Measurements from ENCODE around the gene BTBD9. TPM values are rescaled to one million over a fixed set of nuclear protein-coding genes. Genes with fewer than 3 reads are reported as not detected.

BTBD9 gene
- total RNA-seq, 1 donor: 25.3 TPM

DNA sequence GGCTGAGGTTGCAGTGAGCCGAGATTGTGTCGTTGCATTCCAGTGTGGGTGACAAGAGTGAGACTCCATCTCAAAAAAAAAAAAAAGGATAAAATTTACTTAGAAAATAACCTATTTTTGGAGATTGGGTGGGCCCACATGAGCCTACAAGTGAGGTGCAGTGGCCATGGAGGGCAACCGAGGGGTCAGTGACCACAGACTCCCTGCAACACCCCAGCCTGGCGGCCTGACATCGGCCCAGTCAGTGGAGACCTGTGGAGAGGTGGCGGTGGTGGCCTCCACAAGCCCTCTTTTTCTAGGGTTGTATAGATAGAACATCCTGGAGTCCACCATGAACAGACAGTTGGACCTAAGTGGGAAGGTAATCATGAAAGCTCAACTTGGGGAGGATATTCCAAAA, 52.7 kb downstream of the BTBD9 start:
- Histone ChIP-seq H2AFZ (ENCODE audit: low read length) (no peak overlapping the region), H3K4me2 (ENCODE audit: insufficient read depth, low read length) (no peak overlapping the region), H3K27ac (ENCODE audit: low read depth, low read length) (no peak overlapping the region), H3K79me2 (ENCODE audit: insufficient read depth, low read length) (no peaks in the 10 kb centered on the region), H4K20me1 (ENCODE audit: insufficient read depth, low read length) (peaks cover 4% of the 10 kb centered on the region), H3K27me3 (ENCODE audit: insufficient read depth, low read length) (no peaks in the 10 kb centered on the region), H3K9me3 (ENCODE audit: low read depth, low read length) (no peaks in the 10 kb centered on the region), H3K4me3 (ENCODE audit: insufficient read depth, low read length) (no peak overlapping the region), H3K4me1 (ENCODE audit: insufficient read depth, low read length) (peaks cover 15% of the 10 kb centered on the region), H3K36me3 (ENCODE audit: insufficient read depth, low read length) (peaks cover under 1% of the 10 kb centered on the region)
- no peak for DNase-seq (ENCODE audit: insufficient read length, low spot score, missing footprints)
- TF ChIP-seq, protein P1, sequence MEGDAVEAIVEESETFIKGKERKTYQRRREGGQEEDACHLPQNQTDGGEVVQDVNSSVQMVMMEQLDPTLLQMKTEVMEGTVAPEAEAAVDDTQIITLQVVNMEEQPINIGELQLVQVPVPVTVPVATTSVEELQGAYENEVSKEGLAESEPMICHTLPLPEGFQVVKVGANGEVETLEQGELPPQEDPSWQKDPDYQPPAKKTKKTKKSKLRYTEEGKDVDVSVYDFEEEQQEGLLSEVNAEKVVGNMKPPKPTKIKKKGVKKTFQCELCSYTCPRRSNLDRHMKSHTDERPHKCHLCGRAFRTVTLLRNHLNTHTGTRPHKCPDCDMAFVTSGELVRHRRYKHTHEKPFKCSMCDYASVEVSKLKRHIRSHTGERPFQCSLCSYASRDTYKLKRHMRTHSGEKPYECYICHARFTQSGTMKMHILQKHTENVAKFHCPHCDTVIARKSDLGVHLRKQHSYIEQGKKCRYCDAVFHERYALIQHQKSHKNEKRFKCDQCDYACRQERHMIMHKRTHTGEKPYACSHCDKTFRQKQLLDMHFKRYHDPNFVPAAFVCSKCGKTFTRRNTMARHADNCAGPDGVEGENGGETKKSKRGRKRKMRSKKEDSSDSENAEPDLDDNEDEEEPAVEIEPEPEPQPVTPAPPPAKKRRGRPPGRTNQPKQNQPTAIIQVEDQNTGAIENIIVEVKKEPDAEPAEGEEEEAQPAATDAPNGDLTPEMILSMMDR (IDR thresholded peaks at IDR 0.05; ENCODE audit: extremely low read depth, low read depth, low read length): no peak

DNA sequence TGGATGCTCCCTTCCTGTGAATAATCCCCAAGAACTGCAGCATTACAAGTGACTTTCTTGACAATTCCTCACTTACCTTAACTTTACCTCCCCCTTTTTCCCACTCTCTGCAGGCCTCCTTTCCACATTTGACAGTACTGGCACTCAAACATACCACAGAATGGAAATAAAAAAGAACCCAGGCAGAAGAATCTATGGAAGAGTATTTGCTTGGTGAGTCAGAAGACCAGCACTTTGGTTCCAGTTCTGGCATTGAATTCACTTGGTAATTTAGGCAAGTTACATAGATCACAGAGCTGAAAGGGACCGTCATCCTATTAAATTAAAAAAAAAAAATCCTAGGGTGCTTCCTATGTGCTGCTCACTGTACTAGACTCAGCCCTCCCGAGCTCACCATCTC, 55.0 kb downstream of the BTBD9 start:
- no peaks in the 10 kb centered on the region for H3K9me3 ChIP-seq (ENCODE audit: low read depth, low read length)
- H3K27me3 ChIP-seq (ENCODE audit: insufficient read depth, low read length): no peaks in the 10 kb centered on the region
- H2AFZ ChIP-seq (ENCODE audit: low read length): no peak overlapping the region
- no peak for DNase-seq (ENCODE audit: insufficient read length, low spot score, missing footprints)
- H3K79me2 ChIP-seq (ENCODE audit: insufficient read depth, low read length): no peaks in the 10 kb centered on the region
- peaks cover 6% of the 10 kb centered on the region for H3K36me3 ChIP-seq (ENCODE audit: insufficient read depth, low read length)
- peaks cover 15% of the 10 kb centered on the region for H3K4me1 ChIP-seq (ENCODE audit: insufficient read depth, low read length)
- H3K4me2 ChIP-seq (ENCODE audit: insufficient read depth, low read length): no peak overlapping the region
- peaks cover 4% of the 10 kb centered on the region for H4K20me1 ChIP-seq (ENCODE audit: insufficient read depth, low read length)
- H3K27ac ChIP-seq (ENCODE audit: low read depth, low read length): no peak overlapping the region
- no peak overlapping the region for H3K4me3 ChIP-seq (ENCODE audit: insufficient read depth, low read length)
- TF ChIP-seq, protein P1 (IDR thresholded peaks at IDR 0.05; ENCODE audit: extremely low read depth, low read depth, low read length): no peak

GRCh38 chr6:38583523-38583922, 56.2 kb downstream of the BTBD9 start:
- Histone ChIP-seq H3K36me3 (ENCODE audit: insufficient read depth, low read length) (peaks cover 6% of the 10 kb centered on the region), H3K4me2 (ENCODE audit: insufficient read depth, low read length) (no peak overlapping the region), H3K79me2 (ENCODE audit: insufficient read depth, low read length) (no peaks in the 10 kb centered on the region), H3K9me3 (ENCODE audit: low read depth, low read length) (no peaks in the 10 kb centered on the region), H2AFZ (ENCODE audit: low read length) (no peak overlapping the region), H3K27ac (ENCODE audit: low read depth, low read length) (no peak overlapping the region), H4K20me1 (ENCODE audit: insufficient read depth, low read length) (peaks cover 4% of the 10 kb centered on the region), H3K4me1 (ENCODE audit: insufficient read depth, low read length) (peaks cover 7% of the 10 kb centered on the region), H3K4me3 (ENCODE audit: insufficient read depth, low read length) (no peak overlapping the region), H3K27me3 (ENCODE audit: insufficient read depth, low read length) (no peaks in the 10 kb centered on the region)
- DNase-seq (ENCODE audit: insufficient read length, low spot score, missing footprints): no peak
- TF ChIP-seq, protein P1 (IDR thresholded peaks at IDR 0.05; ENCODE audit: extremely low read depth, low read depth, low read length): no peak

DNA sequence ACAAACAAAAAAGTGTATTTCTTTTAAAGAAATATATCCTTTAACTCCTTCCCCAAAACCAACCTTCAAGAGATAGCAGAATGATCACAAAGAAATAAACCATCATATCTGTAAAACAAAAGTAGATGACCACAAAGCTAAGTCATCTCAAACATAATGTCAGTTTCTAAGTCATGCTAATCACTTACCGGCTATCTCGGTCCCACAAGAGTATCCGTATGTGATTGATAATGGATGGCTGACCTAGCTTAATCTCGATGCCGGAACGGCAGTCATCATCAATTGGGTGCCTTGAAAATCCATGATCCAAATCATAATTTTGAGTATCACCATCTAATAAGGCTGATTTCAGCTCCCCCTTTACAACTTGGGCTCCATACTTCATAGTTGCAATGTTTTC, 59.7 kb downstream of the BTBD9 start:
- Histone ChIP-seq H3K4me2 (ENCODE audit: insufficient read depth, low read length) (no peak overlapping the region), H3K4me1 (ENCODE audit: insufficient read depth, low read length) (no peaks in the 10 kb centered on the region), H3K27ac (ENCODE audit: low read depth, low read length) (no peak overlapping the region), H3K9me3 (ENCODE audit: low read depth, low read length) (no peaks in the 10 kb centered on the region), H3K79me2 (ENCODE audit: insufficient read depth, low read length) (no peaks in the 10 kb centered on the region), H2AFZ (ENCODE audit: low read length) (no peak overlapping the region), H3K4me3 (ENCODE audit: insufficient read depth, low read length) (no peak overlapping the region), H4K20me1 (ENCODE audit: insufficient read depth, low read length) (no peaks in the 10 kb centered on the region), H3K36me3 (ENCODE audit: insufficient read depth, low read length) (peaks cover 6% of the 10 kb centered on the region), H3K27me3 (ENCODE audit: insufficient read depth, low read length) (no peaks in the 10 kb centered on the region)
- DNase-seq (ENCODE audit: insufficient read length, low spot score, missing footprints): no peak
- TF ChIP-seq, protein P1 (IDR thresholded peaks at IDR 0.05; ENCODE audit: extremely low read depth, low read depth, low read length): no peak

All from osteoblast (primary cell).